Memory B cell (primary cell): ENCODE data around the gene TCP11L1.
A peak's percentile ranks its signal among the peaks of the same experiment; 100 is the strongest.
"Not testable (repeated sequence)": the region's sequence is repeated elsewhere in the genome, so short reads cannot be mapped to it uniquely, and the experiment has no call there.

Experiments used
- ATAC-seq: fragments of 150-1000 bp; cut with Tn5 transposase; 2 replicates; pipeline ENCODE4 v1.10.0; 2021; ENCODE audit warnings: low read depth, mild to moderate bottlenecking, moderate library complexity
- DNase-seq, 2 donors: peaks; one replicate each; pipeline ENCODE4 v3.0.0; 2022; ENCODE audit warnings: low spot score in 2 of 2
- H3K27ac Mint-ChIP-seq: one replicate; pipeline ENCODE4 v1.8.0; 2022; ENCODE audit warnings: mild to moderate bottlenecking, moderate library complexity, mixed read lengths
- H3K27me3 Mint-ChIP-seq: one replicate; pipeline ENCODE4 v1.8.0; 2022; ENCODE audit warnings: mixed read lengths
- H3K36me3 Mint-ChIP-seq: one replicate; pipeline ENCODE4 v1.8.0; 2022; ENCODE audit warnings: mild to moderate bottlenecking, mixed read lengths
- H3K4me1 Mint-ChIP-seq: one replicate; pipeline ENCODE4 v1.8.0; 2022; ENCODE audit warnings: mixed read lengths
- H3K4me3 Mint-ChIP-seq: one replicate; pipeline ENCODE4 v1.8.0; 2022; ENCODE audit warnings: mild to moderate bottlenecking, moderate library complexity, mixed read lengths
- H3K9me3 Mint-ChIP-seq: one replicate; pipeline ENCODE4 v1.8.0; 2022; ENCODE audit warnings: mixed read lengths

The TCP11L1 gene

GRCh38 chr11:33044285-33044756 lies 4.9 kb downstream of the TCP11L1 start:
- Mint-ChIP-seq H3K4me3 (no peak overlapping the region), H3K9me3 (no peaks in the 10 kb centered on the region), H3K27ac (no peak overlapping the region), H3K4me1 (peaks cover 13% of the 10 kb centered on the region), H3K36me3 (peaks cover 12% of the 10 kb centered on the region), H3K27me3 (no peaks in the 10 kb centered on the region)
- DNase-seq (no peak), ATAC-seq (no peak)

- no peaks in the 10 kb centered on the region for H3K27me3 Mint-ChIP-seq
Observed at GRCh38 chr11:33045551-33046255, 6.3 kb downstream of the TCP11L1 start.

GRCh38 chr11:33048701-33049100 lies 9.3 kb downstream of the TCP11L1 start:
- H3K9me3 Mint-ChIP-seq, H3K27me3 Mint-ChIP-seq, DNase-seq, ATAC-seq, H3K4me1 Mint-ChIP-seq, H3K4me3 Mint-ChIP-seq, H3K27ac Mint-ChIP-seq: not testable (repeated sequence)
- H3K36me3 Mint-ChIP-seq = peaks cover 12% of the 10 kb centered on the region

More at GRCh38 chr11:33045551-33046255, 6.3 kb downstream of the TCP11L1 start:
- no peak for ATAC-seq
- peaks cover 8% of the 10 kb centered on the region for H3K4me1 Mint-ChIP-seq
- peaks cover 12% of the 10 kb centered on the region for H3K36me3 Mint-ChIP-seq
- no peaks in the 10 kb centered on the region for H3K9me3 Mint-ChIP-seq
- no peak for DNase-seq
- H3K4me3 Mint-ChIP-seq = no peak overlapping the region
- no peak overlapping the region for H3K27ac Mint-ChIP-seq

GRCh38 chr11:33049565-33050408 lies 10.4 kb downstream of the TCP11L1 start:
- Mint-ChIP-seq H3K36me3 (peaks cover 12% of the 10 kb centered on the region), H3K27ac (peak overlapping the region; percentile 53)
- not testable (repeated sequence) for ATAC-seq, H3K4me1 Mint-ChIP-seq, H3K27me3 Mint-ChIP-seq, H3K4me3 Mint-ChIP-seq, DNase-seq, H3K9me3 Mint-ChIP-seq

- DNase-seq = peak in 1 of 2 donors; percentile 11
- Mint-ChIP-seq H3K27me3 (no peaks in the 10 kb centered on the region), H3K9me3 (no peaks in the 10 kb centered on the region), H3K4me1 (peaks cover 3% of the 10 kb centered on the region), H3K27ac (peak overlapping the region; percentile 77), H3K36me3 (peaks cover 19% of the 10 kb centered on the region), H3K4me3 (no peak overlapping the region)
- peak; percentile 41 for ATAC-seq
Observed at GRCh38 chr11:33052231-33052630, 12.9 kb downstream of the TCP11L1 start.

GRCh38 chr11:33055375-33055774 lies 16.0 kb downstream of the TCP11L1 start:
- no peak overlapping the region for H3K4me3 Mint-ChIP-seq
- ATAC-seq = no peak
- peaks cover 24% of the 10 kb centered on the region for H3K36me3 Mint-ChIP-seq
- peaks cover 3% of the 10 kb centered on the region for H3K4me1 Mint-ChIP-seq
- H3K9me3 Mint-ChIP-seq = no peaks in the 10 kb centered on the region
- no peaks in the 10 kb centered on the region for H3K27me3 Mint-ChIP-seq
- no peak overlapping the region for H3K27ac Mint-ChIP-seq
- DNase-seq = no peak

GRCh38 chr11:33057284-33057683 lies 17.9 kb downstream of the TCP11L1 start:
- H3K4me3 Mint-ChIP-seq = no peak overlapping the region
- no peaks in the 10 kb centered on the region for H3K9me3 Mint-ChIP-seq
- H3K4me1 Mint-ChIP-seq = no peaks in the 10 kb centered on the region
- DNase-seq (no peak), ATAC-seq (no peak)
- H3K27ac Mint-ChIP-seq = no peak overlapping the region
- H3K36me3 Mint-ChIP-seq = peaks cover 27% of the 10 kb centered on the region
- no peaks in the 10 kb centered on the region for H3K27me3 Mint-ChIP-seq

GRCh38 chr11:33059331-33060007 lies 20.1 kb downstream of the TCP11L1 start:
- Mint-ChIP-seq H3K4me3 (no peak overlapping the region), H3K4me1 (peaks cover 11% of the 10 kb centered on the region), H3K27me3 (no peaks in the 10 kb centered on the region), H3K27ac (no peak overlapping the region), H3K9me3 (no peaks in the 10 kb centered on the region), H3K36me3 (peaks cover 33% of the 10 kb centered on the region)
- ATAC-seq (no peak), DNase-seq (no peak)

GRCh38 chr11:33060271-33060670 lies 20.9 kb downstream of the TCP11L1 start:
- Mint-ChIP-seq H3K36me3 (peaks cover 29% of the 10 kb centered on the region), H3K4me3 (no peak overlapping the region)

GRCh38 chr11:33062137-33062536 lies 22.8 kb downstream of the TCP11L1 start:
- Mint-ChIP-seq H3K9me3 (no peaks in the 10 kb centered on the region), H3K4me3 (no peak overlapping the region), H3K4me1 (peaks cover 18% of the 10 kb centered on the region), H3K27ac (no peak overlapping the region), H3K36me3 (peaks cover 24% of the 10 kb centered on the region), H3K27me3 (no peaks in the 10 kb centered on the region)
- no peak for DNase-seq
- ATAC-seq = no peak

More at GRCh38 chr11:33060271-33060670, 20.9 kb downstream of the TCP11L1 start:
- Mint-ChIP-seq H3K4me1 (peaks cover 14% of the 10 kb centered on the region), H3K27me3 (no peaks in the 10 kb centered on the region), H3K9me3 (no peaks in the 10 kb centered on the region), H3K27ac (peak overlapping the region; percentile 35)
- ATAC-seq (no peak), DNase-seq (no peak)

GRCh38 chr11:33063326-33063881 lies 24.0 kb downstream of the TCP11L1 start:
- ATAC-seq (peak; percentile 19), DNase-seq (no peak)
- no peaks in the 10 kb centered on the region for H3K9me3 Mint-ChIP-seq
- peaks cover 22% of the 10 kb centered on the region for H3K36me3 Mint-ChIP-seq
- H3K4me1 Mint-ChIP-seq = peaks cover 18% of the 10 kb centered on the region
- no peaks in the 10 kb centered on the region for H3K27me3 Mint-ChIP-seq
- no peak overlapping the region for H3K4me3 Mint-ChIP-seq
- peak overlapping the region; percentile 70 for H3K27ac Mint-ChIP-seq

- ATAC-seq (peak; percentile 54), DNase-seq (no peak)
- Mint-ChIP-seq H3K4me3 (peak overlapping the region; percentile 57), H3K27ac (peak overlapping the region; percentile 70), H3K9me3 (no peaks in the 10 kb centered on the region), H3K36me3 (peaks cover 20% of the 10 kb centered on the region), H3K27me3 (no peaks in the 10 kb centered on the region), H3K4me1 (peaks cover 18% of the 10 kb centered on the region)
Observed at GRCh38 chr11:33064033-33064825, 24.9 kb downstream of the TCP11L1 start.

GRCh38 chr11:33064866-33065265 lies 25.5 kb downstream of the TCP11L1 start:
- H3K36me3 Mint-ChIP-seq = peaks cover 17% of the 10 kb centered on the region
- H3K27ac Mint-ChIP-seq = no peak overlapping the region
- peaks cover 18% of the 10 kb centered on the region for H3K4me1 Mint-ChIP-seq
- no peak for DNase-seq
- no peaks in the 10 kb centered on the region for H3K27me3 Mint-ChIP-seq
- H3K9me3 Mint-ChIP-seq = no peaks in the 10 kb centered on the region
- no peak for ATAC-seq
- no peak overlapping the region for H3K4me3 Mint-ChIP-seq
